T-cell (primary cell): ENCODE results near the gene BAHD1. TPM values are rescaled to one million over a fixed set of nuclear protein-coding genes. Genes with fewer than 3 reads are reported as not detected.
A peak's percentile ranks its signal among the peaks of the same experiment; 100 is the strongest.

Experiments
- ATAC-seq, 4 experiments: fragments of 200-7000 bp in 3 of 4; fragments of 150-1000 bp in 1 of 4; cut with Tn5 transposase; replicated peaks in 1 of 4; 1 replicate in 3 of 4; 2 replicates in 1 of 4; pipeline ENCODE4 v1.10.0; 2021; ENCODE audit warnings: moderate library complexity in 3 of 4, mild to moderate bottlenecking in 2 of 4, moderate number of reproducible peaks in 1 of 4
- CTCF ChIA-PET, 2 donors: fragments of 300-600 bp; sonication (Branson Sonifier 250); formaldehyde crosslinking; loops; one replicate each; lab custom pipeline; 2022; ENCODE audit warnings: antibody characterized with exemption in 2 of 2; lab: Charles Lee
- POLR2A ChIA-PET, 2 donors: fragments of 300-600 bp; sonication (Branson Sonifier 250); formaldehyde crosslinking; loops; one replicate each; lab custom pipeline; 2022; ENCODE audit warnings: antibody characterized with exemption in 2 of 2; lab: Charles Lee
- DNase-seq, 35 experiments: peaks; one replicate each; pipeline versions ENCODE4 v3.0.0 to v3.0.0-alpha.2; 2013 to 2023
- H3K27ac ChIP-seq: one replicate; pipeline ENCODE4 v1.5.1; 2013; ENCODE audit warnings: low read length
- H3K27me3 ChIP-seq, 2 experiments: replicated peaks in 1 of 2; 1 replicate in 1 of 2; 2 replicates in 1 of 2; pipeline versions ENCODE4 v1.6.1 to v1.7.0; 2013; ENCODE audit warnings: low read length in 1 of 2, mixed read lengths in 1 of 2; ENCODE audit not compliant: control insufficient read depth in 2 of 2, insufficient read depth in 2 of 2; ENCODE audit errors: extremely low read depth in 1 of 2
- H3K36me3 ChIP-seq, 2 donors: 1 replicate in 1 of 2; 2 replicates in 1 of 2; pipeline versions ENCODE4 v1.6.1 to v1.7.0; 2013; ENCODE audit warnings: low read length in 1 of 2; ENCODE audit not compliant: control insufficient read depth in 2 of 2, insufficient read depth in 1 of 2; ENCODE audit errors: extremely low read depth in 1 of 2
- H3K4me1 ChIP-seq, 2 experiments: 1 replicate in 1 of 2; 2 replicates in 1 of 2; pipeline versions ENCODE4 v1.6.1 to v1.7.0; 2013; ENCODE audit warnings: low read length in 2 of 2, mixed read lengths in 1 of 2; ENCODE audit not compliant: insufficient read depth in 2 of 2, control insufficient read depth in 1 of 2; ENCODE audit errors: extremely low read depth in 1 of 2
- H3K4me3 ChIP-seq, 2 donors: 1 replicate in 1 of 2; 2 replicates in 1 of 2; pipeline versions ENCODE4 v1.5.1 to v1.7.0; 2013; ENCODE audit warnings: mild to moderate bottlenecking in 2 of 2, low read length in 1 of 2, moderate library complexity in 1 of 2; ENCODE audit not compliant: control insufficient read depth in 1 of 2; ENCODE audit errors: extremely low read depth in 1 of 2
- H3K9me3 ChIP-seq: 2 replicates; pipeline ENCODE4 v1.7.0; 2013
- H3K27ac Mint-ChIP-seq, 2 donors: one replicate each; pipeline ENCODE4 v1.8.0; 2020 to 2021; ENCODE audit warnings: mild to moderate bottlenecking in 2 of 2, mixed read lengths in 2 of 2
- H3K27me3 Mint-ChIP-seq, 2 donors: one replicate each; pipeline ENCODE4 v1.8.0; 2021 to 2022; ENCODE audit warnings: mixed read lengths in 2 of 2
- H3K36me3 Mint-ChIP-seq: one replicate; pipeline ENCODE4 v1.8.0; 2021; ENCODE audit warnings: mixed read lengths
- H3K4me1 Mint-ChIP-seq, 3 donors: one replicate each; pipeline ENCODE4 v1.8.0; 2020 to 2022; ENCODE audit warnings: mixed read lengths in 3 of 3, mild to moderate bottlenecking in 1 of 3
- H3K4me3 Mint-ChIP-seq, 3 donors: one replicate each; pipeline ENCODE4 v1.8.0; 2020 to 2022; ENCODE audit warnings: mild to moderate bottlenecking in 3 of 3, mixed read lengths in 3 of 3, moderate library complexity in 3 of 3
- H3K9me3 Mint-ChIP-seq, 3 donors: one replicate each; pipeline ENCODE4 v1.8.0; 2020 to 2022; ENCODE audit warnings: mixed read lengths in 3 of 3
- WGBS: methylation state at CpG from one replicate; pipeline ENCODE4 v1.1.5; 2013; ENCODE audit warnings: missing lambda C conversion rate; ENCODE audit not compliant: insufficient coverage; 5-methylcytosine and 5-hydroxymethylcytosine counted together
- total RNA-seq, 35 experiments: library from RNA in 6 of 35; stranded (reverse) in 6 of 35; fragments of 120-200 nt in 1 of 35; gene quantifications; one replicate each; pipeline versions ENCODE4 v1.2.1 to v1.2.4 and lab custom pipeline; 2013 to 2026

The BAHD1 gene
- total RNA-seq, 5 donors from 2014 or later (not counting 1 experiment from before 2014, with no cell fraction given): 31.1 to 50.9 (median 48.1) TPM

DNA sequence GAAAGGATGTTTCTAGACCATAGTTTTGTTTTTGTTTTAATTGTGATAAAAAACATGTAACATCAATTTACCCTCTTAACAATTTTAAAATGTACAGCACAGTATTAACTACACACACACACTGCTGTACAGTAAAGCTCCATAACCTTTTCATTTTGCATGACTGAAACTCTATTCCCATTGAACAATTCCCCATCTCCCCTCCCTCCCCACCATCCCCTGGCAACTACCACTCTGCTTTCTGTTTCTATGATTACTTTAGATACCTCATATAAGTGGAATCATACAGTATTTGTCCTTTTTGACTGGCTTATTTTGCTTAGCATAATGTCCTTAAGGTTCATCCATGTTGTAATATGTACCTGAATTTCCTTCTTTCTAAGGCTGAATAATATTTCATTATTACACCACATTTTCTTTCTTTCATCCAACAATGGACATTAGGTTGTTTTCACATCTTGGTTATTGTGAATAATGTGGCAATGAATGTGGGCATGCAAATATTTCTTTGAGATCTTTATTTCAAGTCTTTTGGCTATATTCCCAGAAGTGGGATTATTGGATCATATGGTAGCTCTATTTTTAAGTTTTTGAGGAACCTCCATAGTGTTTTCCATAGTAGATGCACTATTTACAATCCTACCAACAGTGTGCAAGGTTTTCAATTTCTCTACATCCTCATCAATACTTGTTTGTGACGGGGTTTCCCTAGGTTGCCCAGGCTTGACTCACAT, 40.8 kb downstream of the BAHD1 start:
- H3K27ac Mint-ChIP-seq: no peak overlapping the region
- H3K4me3 Mint-ChIP-seq: no peak overlapping the region
- H3K27me3 Mint-ChIP-seq: peaks cover 3 to 6% of the 10 kb centered on the region in 2 donors
- Histone ChIP-seq H3K9me3 (no peaks in the 10 kb centered on the region), H3K27ac (no peak overlapping the region), H3K4me3 (no peak overlapping the region), H3K36me3 (no peaks in the 10 kb centered on the region), H3K4me1 (no peaks in the 10 kb centered on the region), H3K27me3 (peaks cover 0 to 11% of the 10 kb centered on the region in 2 experiments)
- ATAC-seq: no peak
- no peaks in the 10 kb centered on the region for H3K36me3 Mint-ChIP-seq
- H3K4me1 Mint-ChIP-seq: no peaks in the 10 kb centered on the region
- H3K9me3 Mint-ChIP-seq: no peaks in the 10 kb centered on the region
- no peak for DNase-seq
- POLR2A ChIA-PET: no interaction called here
- no CpG with 5 or more reads among the region's 1 CpG for WGBS
- CTCF ChIA-PET: no interaction called here

DNA sequence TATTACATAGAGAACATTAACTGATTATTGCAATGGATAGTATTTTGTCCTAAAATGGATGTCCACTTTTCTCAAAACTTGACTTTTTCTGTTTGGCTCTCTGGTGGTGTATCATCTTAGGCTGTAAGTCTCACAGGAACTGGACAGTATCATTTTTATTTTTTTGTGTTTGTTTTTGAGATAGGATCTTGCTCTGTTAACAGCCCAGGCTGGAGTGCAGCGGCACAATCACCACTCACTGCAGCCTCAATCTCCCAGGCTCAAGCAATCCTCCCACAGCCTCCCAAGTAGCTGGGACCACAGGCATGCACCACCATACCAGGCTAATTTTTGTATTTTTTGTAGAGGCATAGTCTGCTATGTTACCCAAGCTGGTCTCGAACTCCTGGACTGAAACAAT, 43.2 kb downstream of the BAHD1 start:
- CTCF ChIA-PET: no interaction called here
- Mint-ChIP-seq H3K36me3 (no peaks in the 10 kb centered on the region), H3K4me3 (no peak overlapping the region), H3K4me1 (no peaks in the 10 kb centered on the region), H3K27me3 (peaks cover 3 to 6% of the 10 kb centered on the region in 2 donors), H3K9me3 (no peaks in the 10 kb centered on the region), H3K27ac (no peak overlapping the region)
- H3K27ac ChIP-seq: no peak overlapping the region
- H3K4me1 ChIP-seq: no peaks in the 10 kb centered on the region
- no peak overlapping the region for H3K4me3 ChIP-seq
- H3K27me3 ChIP-seq: peaks cover 0 to 26% of the 10 kb centered on the region in 2 experiments
- DNase-seq (no peak), ATAC-seq (no peak)
- no peaks in the 10 kb centered on the region for H3K36me3 ChIP-seq
- POLR2A ChIA-PET: interaction anchor here (0.7 kb wide), 2 partner anchors 24 to 38 kb away, joined by 4 to 6 read pairs; no protein-coding TSS in a partner anchor
- H3K9me3 ChIP-seq: no peaks in the 10 kb centered on the region
- no CpG with 5 or more reads among the region's 2 CpGs for WGBS

DNA sequence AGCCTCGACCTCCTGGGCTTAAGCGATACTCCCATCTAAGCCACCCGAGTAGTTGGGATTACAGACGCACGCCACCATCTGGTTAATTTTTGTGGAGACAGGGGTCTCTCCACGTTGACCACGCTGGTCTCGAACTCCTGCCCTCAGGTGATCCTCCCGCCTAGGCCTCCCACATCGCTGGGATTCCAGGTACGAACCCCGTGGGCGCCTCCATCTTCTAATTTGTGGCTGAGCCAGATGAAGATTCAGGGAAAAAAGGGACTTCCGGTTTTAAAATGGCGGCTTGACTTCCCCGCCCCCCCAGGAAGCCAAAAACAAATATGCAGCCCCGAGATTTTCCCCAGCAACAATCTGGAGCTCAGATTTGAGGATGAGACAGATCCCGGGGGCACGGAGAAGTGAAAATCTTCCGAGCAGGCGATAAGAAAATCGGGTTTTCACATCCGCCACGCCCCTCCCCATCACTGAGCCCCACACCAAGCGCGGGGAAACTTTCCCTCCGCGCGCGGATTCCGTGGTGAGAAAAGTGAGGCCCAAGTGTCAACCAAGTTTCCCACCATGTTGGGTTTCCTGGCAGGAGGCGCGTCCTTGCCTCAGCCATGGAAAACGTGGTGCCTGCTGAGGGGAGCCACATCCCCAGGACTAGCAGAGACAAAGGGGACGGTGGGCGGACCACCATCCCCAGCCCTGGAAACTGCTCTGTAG, 45.5 kb downstream of the BAHD1 start:
- ATAC-seq: no peak
- Mint-ChIP-seq H3K4me1 (no peaks in the 10 kb centered on the region), H3K4me3 (peak overlapping the region in 2 of 3 donors; percentile 49 to 65), H3K9me3 (no peaks in the 10 kb centered on the region), H3K27ac (peak overlapping the region in 1 of 2 donors; percentile 52), H3K27me3 (peaks cover 0 to 6% of the 10 kb centered on the region in 2 donors), H3K36me3 (no peaks in the 10 kb centered on the region)
- peaks cover 0 to 31% of the 10 kb centered on the region in 2 experiments for H3K27me3 ChIP-seq
- POLR2A ChIA-PET: no interaction called here
- no peak overlapping the region for H3K27ac ChIP-seq
- H3K9me3 ChIP-seq: no peaks in the 10 kb centered on the region
- no peak overlapping the region for H3K4me3 ChIP-seq
- H3K36me3 ChIP-seq: no peaks in the 10 kb centered on the region
- peak in 1 of 35 experiments; percentile 20 for DNase-seq
- 84% methylated on average over 32 of the region's 36 CpGs for WGBS
- no peaks in the 10 kb centered on the region for H3K4me1 ChIP-seq
- CTCF ChIA-PET: interaction anchor here in 1 of 2 donors (0.6 kb wide), 1 partner anchor 1091 kb away, joined by 3 read pairs; no protein-coding TSS in a partner anchor

DNA sequence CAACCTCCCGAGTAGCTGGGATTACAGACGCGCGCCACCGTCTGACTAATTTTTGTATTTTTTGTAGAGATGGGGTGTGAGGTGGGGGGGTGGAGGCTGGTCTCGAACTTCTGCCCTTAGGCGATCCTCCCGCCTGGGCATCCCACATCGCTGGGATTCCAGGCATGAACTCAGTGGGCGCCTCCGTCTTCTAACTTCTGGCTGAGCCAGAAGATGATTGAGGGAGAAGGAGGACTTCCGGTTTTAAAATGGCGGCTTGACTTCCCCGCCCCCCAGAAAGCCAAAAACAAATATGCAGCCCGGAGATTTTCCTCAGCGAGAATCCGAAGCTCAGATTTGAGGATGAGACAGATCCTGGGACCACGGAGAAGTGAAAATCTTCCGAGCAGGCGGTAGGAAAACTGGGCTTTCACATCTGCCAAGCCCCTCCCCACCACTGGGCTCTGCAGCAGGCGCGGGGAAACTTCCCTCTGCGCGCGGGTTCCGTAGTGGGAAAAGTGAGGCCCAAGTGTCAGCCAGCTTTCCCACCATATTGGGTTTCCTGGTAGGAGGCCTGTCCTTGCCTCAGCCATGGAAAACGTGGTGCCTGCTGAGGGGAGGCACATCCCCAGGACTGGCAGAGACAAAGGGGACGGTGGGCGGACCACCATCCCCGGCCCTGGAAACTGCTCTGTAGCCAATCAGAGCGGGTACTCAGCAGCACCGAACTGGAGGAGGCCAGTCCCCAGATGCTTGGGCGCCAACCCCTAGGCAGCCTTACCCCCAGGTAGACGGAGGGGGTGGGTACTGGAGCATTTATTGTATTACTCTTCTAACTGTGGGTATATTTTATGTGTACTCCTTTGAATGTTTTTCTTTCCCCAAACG, 47.3 kb downstream of the BAHD1 start:
- no peak for ATAC-seq
- H3K36me3 Mint-ChIP-seq: no peaks in the 10 kb centered on the region
- H3K4me3 Mint-ChIP-seq: no peak overlapping the region
- no peak overlapping the region for H3K27ac Mint-ChIP-seq
- Histone ChIP-seq H3K4me1 (peaks cover 0 to under 1% of the 10 kb centered on the region in 2 experiments), H3K4me3 (no peak overlapping the region), H3K27ac (no peak overlapping the region), H3K36me3 (no peaks in the 10 kb centered on the region), H3K9me3 (no peaks in the 10 kb centered on the region), H3K27me3 (peaks cover 0 to 31% of the 10 kb centered on the region in 2 experiments)
- H3K27me3 Mint-ChIP-seq: peaks cover 0 to 6% of the 10 kb centered on the region in 2 donors
- POLR2A ChIA-PET: no interaction called here
- no peaks in the 10 kb centered on the region for H3K9me3 Mint-ChIP-seq
- WGBS: 92% methylated on average over 21 of the region's 35 CpGs
- CTCF ChIA-PET: interaction anchor here in 1 of 2 donors (0.7 kb wide), 1 partner anchor 18 kb away, joined by 5 read pairs; no protein-coding TSS in a partner anchor
- H3K4me1 Mint-ChIP-seq: peaks cover 1 to 4% (median 3%) of the 10 kb centered on the region in 3 donors
- DNase-seq: no peak

DNA sequence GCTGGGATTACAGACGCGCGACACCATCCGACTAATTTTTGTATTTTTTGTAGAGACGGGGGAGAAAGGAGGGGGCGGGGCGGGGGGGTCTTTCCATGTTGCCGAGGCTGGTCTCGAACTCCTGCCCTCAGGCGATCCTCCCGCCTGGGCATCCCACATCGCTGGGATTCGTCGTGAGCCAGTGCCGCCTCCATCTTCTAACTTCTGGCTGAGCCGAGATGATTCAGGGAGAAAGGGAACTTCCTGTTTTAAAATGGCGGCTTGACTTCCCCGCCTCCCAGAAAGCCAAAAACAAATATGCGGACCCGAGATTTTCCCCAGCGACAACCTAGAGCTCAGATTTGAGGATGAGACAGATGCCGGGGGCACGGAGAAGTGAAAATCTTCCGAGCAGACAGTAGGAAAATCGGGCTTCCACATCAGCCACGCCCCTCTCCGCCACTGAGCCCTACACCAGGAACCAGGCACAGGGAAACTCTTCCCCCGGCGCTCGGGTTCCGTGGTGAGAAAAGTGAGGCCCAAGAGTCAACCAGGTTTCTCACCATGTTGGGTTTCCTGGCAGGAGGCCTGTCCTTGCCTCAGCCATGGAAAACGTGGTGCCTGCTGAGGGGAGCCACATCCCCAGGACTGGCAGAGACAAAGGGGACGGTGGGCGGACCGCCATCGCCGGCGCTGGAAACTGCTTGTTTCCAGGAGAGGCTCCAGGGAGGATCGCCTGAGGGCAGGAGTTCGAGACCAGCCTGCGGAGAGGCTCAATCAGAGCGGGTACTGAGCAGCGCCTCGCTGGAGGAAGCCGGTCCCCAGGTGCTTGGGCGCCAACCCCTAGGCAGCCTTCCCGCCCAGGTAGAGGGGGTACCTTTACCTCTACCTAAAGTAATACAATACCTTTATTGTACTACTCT, 48.8 kb downstream of the BAHD1 start:
- DNase-seq: no peak
- ChIA-PET CTCF (no interaction called here), POLR2A (no interaction called here)
- H3K36me3 Mint-ChIP-seq: no peaks in the 10 kb centered on the region
- peaks cover 0 to 29% of the 10 kb centered on the region in 2 experiments for H3K27me3 ChIP-seq
- H3K9me3 Mint-ChIP-seq: no peaks in the 10 kb centered on the region
- WGBS: 91% methylated on average over 31 of the region's 47 CpGs
- H3K4me3 Mint-ChIP-seq: no peak overlapping the region
- no peak for ATAC-seq
- no peaks in the 10 kb centered on the region for H3K36me3 ChIP-seq
- no peaks in the 10 kb centered on the region for H3K9me3 ChIP-seq
- H3K4me1 ChIP-seq: peaks cover 0 to 7% of the 10 kb centered on the region in 2 experiments
- H3K27me3 Mint-ChIP-seq: peaks cover 0 to 6% of the 10 kb centered on the region in 2 donors
- no peak overlapping the region for H3K27ac ChIP-seq
- H3K27ac Mint-ChIP-seq: no peak overlapping the region
- peaks cover 16 to 17% (median 16%) of the 10 kb centered on the region in 3 donors for H3K4me1 Mint-ChIP-seq
- no peak overlapping the region for H3K4me3 ChIP-seq
